ENCODE measurements around the gene EPB41L5.

DNA sequence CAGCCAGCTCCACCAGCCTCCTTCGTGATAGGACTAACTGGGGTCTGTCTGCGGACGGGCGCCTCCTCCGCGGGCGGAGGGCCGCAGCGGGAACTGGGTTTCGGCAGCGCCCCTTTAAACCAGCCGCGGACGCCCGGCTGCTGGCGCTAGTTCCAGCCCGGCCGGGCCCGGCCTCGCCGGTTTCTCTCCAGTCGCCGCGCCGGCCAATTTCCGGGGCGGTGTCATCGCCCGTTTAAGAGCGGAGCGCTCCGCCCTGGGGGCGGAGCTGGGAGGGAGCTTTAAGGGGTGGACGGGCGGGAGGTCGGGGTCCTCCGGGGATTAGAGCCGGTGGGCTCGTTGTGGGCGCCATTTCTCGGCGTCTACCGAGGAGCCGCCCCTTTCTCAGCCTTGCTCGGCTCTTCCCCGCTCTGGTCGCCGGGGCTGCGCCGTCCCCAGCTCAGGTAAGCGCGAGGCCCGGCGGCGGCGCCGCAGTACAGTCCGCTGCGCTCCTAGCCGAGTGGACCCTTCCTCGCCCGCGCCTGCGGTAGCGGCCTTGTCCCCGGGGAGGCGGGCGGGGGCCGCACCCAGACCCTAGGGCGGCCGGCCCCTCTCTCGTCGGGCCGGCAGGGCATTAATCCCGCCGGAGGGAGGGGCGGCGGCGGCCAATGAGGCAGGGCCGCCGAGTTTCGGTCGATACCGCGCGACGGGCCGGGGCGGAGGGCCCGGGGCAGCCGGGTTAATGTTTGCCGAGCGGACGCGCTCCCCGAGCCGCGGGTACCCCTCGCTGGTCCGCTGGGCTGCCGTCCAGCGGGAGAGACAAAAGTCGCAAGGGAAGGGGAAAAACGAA is at the start of gene EPB41L5:
- TF ChIP-seq, protein P1, sequence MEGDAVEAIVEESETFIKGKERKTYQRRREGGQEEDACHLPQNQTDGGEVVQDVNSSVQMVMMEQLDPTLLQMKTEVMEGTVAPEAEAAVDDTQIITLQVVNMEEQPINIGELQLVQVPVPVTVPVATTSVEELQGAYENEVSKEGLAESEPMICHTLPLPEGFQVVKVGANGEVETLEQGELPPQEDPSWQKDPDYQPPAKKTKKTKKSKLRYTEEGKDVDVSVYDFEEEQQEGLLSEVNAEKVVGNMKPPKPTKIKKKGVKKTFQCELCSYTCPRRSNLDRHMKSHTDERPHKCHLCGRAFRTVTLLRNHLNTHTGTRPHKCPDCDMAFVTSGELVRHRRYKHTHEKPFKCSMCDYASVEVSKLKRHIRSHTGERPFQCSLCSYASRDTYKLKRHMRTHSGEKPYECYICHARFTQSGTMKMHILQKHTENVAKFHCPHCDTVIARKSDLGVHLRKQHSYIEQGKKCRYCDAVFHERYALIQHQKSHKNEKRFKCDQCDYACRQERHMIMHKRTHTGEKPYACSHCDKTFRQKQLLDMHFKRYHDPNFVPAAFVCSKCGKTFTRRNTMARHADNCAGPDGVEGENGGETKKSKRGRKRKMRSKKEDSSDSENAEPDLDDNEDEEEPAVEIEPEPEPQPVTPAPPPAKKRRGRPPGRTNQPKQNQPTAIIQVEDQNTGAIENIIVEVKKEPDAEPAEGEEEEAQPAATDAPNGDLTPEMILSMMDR (IDR thresholded peaks at IDR 0.05): no peak
- TF ChIP-seq ATF6 (CRISPR knock-in tag; IDR thresholded peaks at IDR 0.05): no peak
- TF ChIP-seq, protein P2, sequence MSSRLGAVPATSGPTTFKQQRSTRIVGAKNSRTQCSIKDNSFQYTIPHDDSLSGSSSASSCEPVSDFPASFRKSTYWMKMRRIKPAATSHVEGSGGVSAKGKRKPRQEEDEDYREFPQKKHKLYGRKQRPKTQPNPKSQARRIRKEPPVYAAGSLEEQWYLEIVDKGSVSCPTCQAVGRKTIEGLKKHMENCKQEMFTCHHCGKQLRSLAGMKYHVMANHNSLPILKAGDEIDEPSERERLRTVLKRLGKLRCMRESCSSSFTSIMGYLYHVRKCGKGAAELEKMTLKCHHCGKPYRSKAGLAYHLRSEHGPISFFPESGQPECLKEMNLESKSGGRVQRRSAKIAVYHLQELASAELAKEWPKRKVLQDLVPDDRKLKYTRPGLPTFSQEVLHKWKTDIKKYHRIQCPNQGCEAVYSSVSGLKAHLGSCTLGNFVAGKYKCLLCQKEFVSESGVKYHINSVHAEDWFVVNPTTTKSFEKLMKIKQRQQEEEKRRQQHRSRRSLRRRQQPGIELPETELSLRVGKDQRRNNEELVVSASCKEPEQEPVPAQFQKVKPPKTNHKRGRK (CRISPR knock-in tag; IDR thresholded peaks at IDR 0.05; ENCODE audit: borderline replicate concordance): no peak
